ENCODE data around the gene CADPS. TPM values are rescaled to one million over a fixed set of nuclear protein-coding genes. Genes with fewer than 3 reads are reported as not detected.

CADPS gene
- polyA plus RNA-seq, 12 donors, result 1.6 to 7.7 (median 3.5) TPM; not detected in 1

GRCh38 chr3:62688050-62688449 is 187.2 kb downstream of the CADPS start:
- DNase-seq, result no peak

DNA sequence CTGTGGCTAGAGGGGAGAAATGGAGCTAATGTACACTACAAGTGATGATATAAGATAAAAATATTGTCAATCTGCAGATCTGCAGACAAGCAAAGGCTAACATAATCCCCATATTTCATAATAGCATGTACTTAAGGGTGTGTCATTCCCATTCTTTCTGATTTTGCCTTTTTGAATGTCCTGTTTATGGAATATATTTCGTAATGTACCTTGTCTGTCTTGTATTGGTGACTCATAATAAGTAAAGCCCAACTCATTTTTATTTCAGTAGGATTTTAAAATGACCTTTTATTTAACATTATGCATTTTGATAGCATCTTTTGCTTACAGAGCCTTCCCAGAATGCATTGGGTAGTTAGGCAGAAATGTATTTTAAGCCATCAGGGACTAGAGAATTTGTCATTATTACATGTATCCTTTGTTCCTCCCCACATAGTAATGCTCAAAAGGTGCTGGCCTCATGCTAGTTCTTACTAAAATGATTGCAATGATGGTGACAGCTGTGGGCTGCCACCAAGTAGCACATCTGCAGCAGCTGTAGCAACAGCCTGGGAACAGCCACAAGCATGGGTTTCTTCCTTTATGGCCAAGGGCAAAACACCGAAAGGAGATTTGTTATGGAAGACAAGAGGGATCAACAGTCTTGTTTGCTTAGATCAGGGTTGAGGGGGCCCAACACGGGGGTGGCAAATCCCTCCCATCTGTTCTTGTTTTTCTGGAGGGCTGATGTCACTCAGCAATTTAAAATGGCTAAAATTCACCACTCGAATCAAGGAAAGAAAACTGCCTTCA is 188.5 kb downstream of the CADPS start:
- no peak for DNase-seq

DNA sequence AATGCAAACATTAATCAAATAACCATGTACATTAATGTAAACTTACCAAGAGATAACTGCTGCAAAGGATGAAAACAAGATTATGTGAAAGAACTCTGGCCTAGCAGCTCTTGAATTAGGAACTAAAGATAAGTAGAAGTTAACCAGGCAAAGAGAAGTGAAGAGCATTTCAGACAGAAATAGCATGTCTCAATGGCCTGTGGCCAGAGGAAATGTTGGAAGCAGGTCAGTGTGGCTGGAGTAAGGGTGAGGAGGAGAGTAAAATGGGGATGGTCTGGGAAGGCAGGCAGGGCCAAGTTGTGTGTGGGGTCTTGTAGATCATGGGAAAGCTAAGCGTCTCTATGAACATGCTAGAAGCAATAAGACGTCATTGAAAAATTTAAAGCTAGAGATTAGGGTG is 192.4 kb downstream of the CADPS start:
- DNase-seq, result no peak

DNA sequence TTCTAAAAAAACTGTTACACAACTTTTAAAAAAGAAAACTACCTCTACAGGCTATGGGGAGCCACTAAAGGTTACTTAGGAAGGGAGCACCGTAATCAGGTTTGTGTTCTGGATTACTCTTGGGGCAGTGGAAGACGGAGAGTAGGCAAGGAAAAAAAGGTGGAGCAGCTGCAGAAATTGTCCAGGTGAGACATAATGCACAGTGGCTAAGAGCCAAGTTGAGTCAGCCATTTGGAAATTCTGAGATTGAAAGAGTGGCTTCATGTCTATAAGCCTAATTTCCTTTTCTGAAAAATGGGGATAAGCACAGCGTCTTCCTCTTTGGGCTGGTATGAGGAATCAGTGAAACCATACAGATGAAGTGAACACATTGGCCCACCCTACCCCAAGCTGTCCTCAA is 195.2 kb downstream of the CADPS start:
- DNase-seq, result no peak

DNA sequence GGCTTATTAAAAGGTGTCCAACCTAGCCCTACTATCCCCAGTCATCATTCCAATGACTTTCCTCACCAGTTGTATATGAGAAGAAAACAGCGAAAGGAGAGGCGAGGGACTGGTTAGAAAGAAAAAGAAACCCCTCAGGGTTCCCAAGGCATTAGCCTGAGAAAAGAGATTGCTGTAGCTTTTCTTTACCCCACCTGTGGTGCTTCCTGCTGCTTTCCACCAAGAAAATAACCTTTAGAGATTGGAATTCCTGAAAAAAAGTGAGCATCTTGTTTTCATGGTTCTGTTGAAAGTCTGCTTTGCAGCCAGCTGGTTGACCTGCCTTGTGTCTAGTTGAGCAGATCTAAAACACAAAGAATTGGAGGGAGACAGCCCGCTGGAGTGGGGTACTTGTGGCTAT is 196.4 kb downstream of the CADPS start:
- DNase-seq, result no peak

DNA sequence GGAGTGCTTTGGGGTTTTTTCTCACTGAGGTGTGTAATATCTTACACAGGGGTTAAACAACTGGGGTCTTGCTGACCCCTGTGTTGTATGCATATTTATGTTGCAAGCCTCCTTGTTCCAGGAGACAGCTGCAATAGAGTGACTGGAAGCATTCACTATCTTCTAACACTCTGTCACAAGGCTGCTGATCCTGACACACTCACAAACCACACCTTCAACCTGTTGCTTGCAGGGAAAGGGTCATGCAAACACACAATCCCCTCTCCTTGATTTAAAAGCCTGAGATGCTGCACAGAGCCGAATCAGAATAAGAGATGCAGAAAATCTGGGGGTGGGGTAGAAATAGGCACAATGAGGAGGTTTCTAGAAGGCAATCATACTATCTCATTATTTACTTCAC is 197.3 kb downstream of the CADPS start:
- DNase-seq, result no peak

GRCh38 chr3:62676689-62677271 is 198.4 kb downstream of the CADPS start:
- no peak for DNase-seq

DNA sequence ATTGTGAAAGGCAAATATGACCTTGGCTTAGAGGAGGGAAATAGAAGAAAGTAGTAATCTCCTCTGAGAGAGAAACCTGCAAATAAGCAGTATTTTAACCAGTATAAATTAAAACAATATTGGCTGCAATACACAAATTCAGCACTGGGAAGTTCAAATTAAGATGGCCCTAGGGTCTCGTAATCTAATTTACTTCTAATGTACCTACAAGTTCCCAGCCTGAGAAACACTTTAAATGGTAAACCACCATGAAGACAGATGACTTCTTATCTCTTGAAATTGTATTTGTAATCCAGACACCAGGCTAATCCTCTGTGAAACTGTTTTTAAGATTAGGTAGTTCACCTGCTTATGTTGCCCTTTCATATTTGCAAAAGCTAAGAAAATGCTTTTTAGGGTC is 199.7 kb downstream of the CADPS start:
- DNase-seq, result no peak

- no peak for DNase-seq
Measured at GRCh38 chr3:62672988-62673313, 202.3 kb downstream of the CADPS start.

- no peak for DNase-seq
Measured at GRCh38 chr3:62672270-62672987, 202.8 kb downstream of the CADPS start.

GRCh38 chr3:62670351-62670750 is 204.9 kb downstream of the CADPS start:
- DNase-seq, result no peak

GRCh38 chr3:62669161-62669560 is 206.1 kb downstream of the CADPS start:
- DNase-seq, result no peak

GRCh38 chr3:62667714-62668113 is 207.5 kb downstream of the CADPS start:
- no peak for DNase-seq

DNA sequence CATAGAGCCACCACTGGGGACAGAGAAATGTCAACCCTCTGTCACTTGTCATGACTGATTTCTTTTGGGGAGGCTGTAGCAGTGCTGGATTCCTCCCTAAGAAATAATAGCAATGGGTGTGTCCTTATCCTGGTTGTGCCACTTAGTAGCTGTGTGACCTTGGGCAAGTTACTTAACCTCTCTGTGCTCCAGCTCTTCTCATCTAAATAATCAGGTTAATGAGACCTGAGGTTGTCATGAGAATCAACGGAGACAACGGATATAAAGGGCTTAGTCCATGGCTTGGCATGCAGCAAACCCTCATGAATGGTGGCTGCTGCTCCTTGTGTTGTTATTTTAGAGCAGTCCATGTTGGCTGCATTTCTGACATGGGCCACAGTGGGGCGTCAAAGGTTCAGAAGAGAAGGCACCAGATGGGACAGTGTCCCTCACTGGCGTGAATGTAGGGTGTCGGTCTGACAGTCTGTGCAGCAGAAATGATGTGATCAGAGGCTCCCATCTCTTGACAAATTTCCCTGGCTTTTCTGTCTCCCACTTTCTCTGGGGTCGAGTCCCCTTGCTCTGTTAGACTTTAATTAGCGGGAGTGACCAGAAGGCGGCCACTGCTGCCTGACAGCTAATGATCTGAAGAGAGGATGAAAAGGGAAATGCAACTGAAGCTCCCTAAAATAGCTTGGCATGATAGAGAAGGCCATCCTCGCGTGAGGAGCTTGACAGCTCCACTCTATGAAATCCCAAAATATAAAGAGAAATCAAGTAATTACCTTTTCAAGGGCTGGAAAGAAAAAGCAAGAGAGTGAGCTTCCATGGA is 209.4 kb downstream of the CADPS start:
- peak; percentile 56 for DNase-seq

GRCh38 chr3:62662677-62663076 is 212.5 kb downstream of the CADPS start:
- DNase-seq, result no peak

DNA sequence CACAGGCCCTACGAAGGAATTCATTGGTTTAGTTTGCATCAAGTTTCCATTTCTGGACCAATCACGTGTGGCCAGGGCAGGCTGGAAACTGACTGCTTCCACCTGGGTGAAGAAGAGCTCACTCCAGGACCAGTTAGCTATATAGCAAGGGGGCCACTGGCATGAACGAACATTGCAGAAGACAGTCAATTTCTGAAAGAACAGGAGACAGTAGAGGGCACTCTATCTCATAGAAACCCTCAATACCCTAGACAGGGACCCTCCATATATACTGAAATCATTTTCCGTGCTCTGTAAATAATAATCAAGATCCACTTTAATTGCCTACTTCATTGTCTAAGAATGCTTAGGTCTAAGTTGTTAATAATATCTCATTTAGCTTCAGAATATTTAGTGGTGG is 215.6 kb downstream of the CADPS start:
- DNase-seq, result no peak

GRCh38 chr3:62655691-62656063 is 219.5 kb downstream of the CADPS start:
- no peak for DNase-seq

DNA sequence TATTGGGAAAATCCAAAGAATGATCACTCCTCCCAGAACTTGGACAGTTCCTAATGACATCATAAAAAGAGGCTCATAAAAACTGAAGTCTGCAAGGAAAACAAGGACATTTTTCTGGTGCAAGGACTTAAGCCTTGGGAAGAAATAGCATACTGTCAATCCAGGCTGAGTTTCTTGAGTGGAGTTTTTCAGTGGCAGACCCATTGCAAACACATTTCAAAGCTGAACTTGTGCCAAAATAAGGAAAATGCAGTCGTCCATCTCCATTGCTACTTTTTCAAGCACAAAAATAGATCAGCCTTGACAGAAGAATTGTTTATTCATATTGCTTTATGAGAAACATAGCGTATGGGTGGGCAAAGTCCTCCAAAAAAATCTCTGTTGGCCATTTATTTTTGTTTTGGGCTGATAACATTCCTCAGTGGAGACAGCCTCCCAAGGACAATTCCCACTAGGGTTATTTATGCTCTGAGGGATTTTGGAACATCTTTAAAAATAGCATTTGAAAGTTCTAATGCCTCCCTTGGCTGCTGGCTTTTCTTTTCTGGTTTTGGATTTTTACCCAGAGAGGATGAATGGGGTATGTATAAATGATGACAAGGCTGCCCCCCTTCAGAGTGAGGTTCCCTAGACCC is 220.0 kb downstream of the CADPS start:
- DNase-seq, result no peak

GRCh38 chr3:62653796-62654195 is 221.4 kb downstream of the CADPS start:
- no peak for DNase-seq

- DNase-seq, result no peak
Measured at GRCh38 chr3:62647711-62648110, 227.5 kb downstream of the CADPS start.

DNA sequence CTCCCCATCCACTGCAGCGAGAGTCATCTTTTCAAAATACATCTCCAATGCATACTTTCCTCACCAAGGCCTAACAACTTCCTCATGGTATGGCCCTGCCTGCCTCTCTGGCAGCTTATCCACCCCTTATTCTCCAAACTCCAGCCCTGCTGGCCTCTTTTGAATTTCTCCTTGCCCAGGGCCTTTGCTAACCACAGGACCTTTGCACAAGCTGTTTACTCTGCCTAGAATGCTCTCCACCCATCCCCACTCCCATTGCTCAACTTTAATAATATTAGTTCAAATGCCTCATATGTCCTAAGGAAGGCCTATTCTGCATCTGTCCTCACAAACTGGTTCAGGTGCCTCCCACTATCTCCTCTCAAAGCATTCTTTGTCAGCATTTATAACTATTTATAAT is 230.7 kb downstream of the CADPS start:
- no peak for DNase-seq

DNA sequence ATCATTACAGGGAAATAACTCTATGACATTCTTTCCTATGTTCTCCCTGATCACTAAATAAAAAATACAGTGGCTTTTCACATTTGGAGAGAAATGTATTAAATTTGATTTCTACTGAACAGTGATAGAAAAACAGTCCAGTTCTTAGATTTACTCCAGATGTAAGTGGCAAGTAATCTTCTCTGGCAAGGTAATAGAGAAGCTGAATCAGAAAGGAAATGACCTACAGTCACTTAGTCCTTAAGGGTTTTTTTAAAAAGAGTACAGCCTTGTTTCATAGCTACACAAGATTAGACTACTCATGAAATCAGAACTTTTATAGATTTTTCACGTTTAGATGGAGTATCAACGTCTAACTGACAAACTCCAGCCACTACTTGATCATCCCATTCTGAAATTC is 236.9 kb downstream of the CADPS start:
- DNase-seq, result no peak

Data from muscle of arm (tissue), 12 donors.